ENCODE data around the gene ZNF407. TPM values are rescaled to one million over a fixed set of nuclear protein-coding genes. Genes with fewer than 3 reads are reported as not detected.

Gene ZNF407
- total and polyA plus RNA-seq, 4 donors: 1.9 to 16.5 (median 6.6) TPM

DNA sequence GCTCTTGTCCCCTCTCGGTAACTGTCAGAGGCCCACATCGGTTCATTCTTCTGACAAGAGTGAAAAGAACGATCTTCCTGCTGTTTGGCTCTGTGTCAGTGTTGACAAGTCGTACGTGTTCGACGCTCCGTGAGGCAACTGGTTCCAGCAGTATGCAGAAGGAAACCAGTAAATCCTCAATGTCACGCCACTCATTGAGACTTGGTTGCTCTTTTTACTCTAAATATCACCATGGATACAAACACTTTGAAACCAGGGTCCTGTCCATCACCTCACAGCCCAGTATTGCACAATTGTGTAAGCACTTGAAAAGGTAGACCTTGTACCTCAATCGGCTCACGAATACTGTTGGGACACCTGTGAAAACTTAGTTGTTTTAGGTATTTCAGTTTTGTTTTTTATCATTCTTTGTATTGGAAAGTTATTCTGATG, 136.4 kb downstream of the ZNF407 start:
- Histone ChIP-seq H3K4me1 (ENCODE audit: control insufficient read depth in 4 of 4, insufficient read depth in 4 of 4, low read length in 3 of 4) (peaks cover 0 to 36% (median 26%) of the 10 kb centered on the region in 4 donors), H3K27me3 (ENCODE audit: control insufficient read depth in 4 of 4, insufficient read depth in 4 of 4, low read length in 3 of 4) (no peaks in the 10 kb centered on the region), H3K36me3 (ENCODE audit: control insufficient read depth in 4 of 4, insufficient read depth in 3 of 4, low read depth in 1 of 4, low read length in 3 of 4) (no peaks in the 10 kb centered on the region), H3K9me3 (ENCODE audit: control insufficient read depth in 4 of 4, low read length in 3 of 4) (no peaks in the 10 kb centered on the region), H3K4me3 (ENCODE audit: low read depth in 1 of 3, low read length in 3 of 3) (peak overlapping the region; percentile 0 to 67 (median 38)), H3K27ac (ENCODE audit: low read depth in 1 of 2, low read length in 2 of 2) (peak overlapping the region; percentile 65 to 84), H3K9ac (ENCODE audit: low read depth in 1 of 2, low read length in 2 of 2) (peak overlapping the region in 1 of 2 donors; percentile 66)
- DNase-seq (ENCODE audit: low spot score): no peak
- TF ChIP-seq, protein P1, sequence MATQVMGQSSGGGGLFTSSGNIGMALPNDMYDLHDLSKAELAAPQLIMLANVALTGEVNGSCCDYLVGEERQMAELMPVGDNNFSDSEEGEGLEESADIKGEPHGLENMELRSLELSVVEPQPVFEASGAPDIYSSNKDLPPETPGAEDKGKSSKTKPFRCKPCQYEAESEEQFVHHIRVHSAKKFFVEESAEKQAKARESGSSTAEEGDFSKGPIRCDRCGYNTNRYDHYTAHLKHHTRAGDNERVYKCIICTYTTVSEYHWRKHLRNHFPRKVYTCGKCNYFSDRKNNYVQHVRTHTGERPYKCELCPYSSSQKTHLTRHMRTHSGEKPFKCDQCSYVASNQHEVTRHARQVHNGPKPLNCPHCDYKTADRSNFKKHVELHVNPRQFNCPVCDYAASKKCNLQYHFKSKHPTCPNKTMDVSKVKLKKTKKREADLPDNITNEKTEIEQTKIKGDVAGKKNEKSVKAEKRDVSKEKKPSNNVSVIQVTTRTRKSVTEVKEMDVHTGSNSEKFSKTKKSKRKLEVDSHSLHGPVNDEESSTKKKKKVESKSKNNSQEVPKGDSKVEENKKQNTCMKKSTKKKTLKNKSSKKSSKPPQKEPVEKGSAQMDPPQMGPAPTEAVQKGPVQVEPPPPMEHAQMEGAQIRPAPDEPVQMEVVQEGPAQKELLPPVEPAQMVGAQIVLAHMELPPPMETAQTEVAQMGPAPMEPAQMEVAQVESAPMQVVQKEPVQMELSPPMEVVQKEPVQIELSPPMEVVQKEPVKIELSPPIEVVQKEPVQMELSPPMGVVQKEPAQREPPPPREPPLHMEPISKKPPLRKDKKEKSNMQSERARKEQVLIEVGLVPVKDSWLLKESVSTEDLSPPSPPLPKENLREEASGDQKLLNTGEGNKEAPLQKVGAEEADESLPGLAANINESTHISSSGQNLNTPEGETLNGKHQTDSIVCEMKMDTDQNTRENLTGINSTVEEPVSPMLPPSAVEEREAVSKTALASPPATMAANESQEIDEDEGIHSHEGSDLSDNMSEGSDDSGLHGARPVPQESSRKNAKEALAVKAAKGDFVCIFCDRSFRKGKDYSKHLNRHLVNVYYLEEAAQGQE (IDR thresholded peaks at IDR 0.05): peak; percentile 61
- TF ChIP-seq, protein P2, sequence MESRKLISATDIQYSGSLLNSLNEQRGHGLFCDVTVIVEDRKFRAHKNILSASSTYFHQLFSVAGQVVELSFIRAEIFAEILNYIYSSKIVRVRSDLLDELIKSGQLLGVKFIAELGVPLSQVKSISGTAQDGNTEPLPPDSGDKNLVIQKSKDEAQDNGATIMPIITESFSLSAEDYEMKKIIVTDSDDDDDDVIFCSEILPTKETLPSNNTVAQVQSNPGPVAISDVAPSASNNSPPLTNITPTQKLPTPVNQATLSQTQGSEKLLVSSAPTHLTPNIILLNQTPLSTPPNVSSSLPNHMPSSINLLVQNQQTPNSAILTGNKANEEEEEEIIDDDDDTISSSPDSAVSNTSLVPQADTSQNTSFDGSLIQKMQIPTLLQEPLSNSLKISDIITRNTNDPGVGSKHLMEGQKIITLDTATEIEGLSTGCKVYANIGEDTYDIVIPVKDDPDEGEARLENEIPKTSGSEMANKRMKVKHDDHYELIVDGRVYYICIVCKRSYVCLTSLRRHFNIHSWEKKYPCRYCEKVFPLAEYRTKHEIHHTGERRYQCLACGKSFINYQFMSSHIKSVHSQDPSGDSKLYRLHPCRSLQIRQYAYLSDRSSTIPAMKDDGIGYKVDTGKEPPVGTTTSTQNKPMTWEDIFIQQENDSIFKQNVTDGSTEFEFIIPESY (IDR thresholded peaks at IDR 0.05): no peak
- peak; percentile 28 for TF ChIP-seq YY1 (IDR thresholded peaks at IDR 0.05)
- TF ChIP-seq TAF1 (conservative IDR thresholded peaks at IDR 0.05): no peak
- TF ChIP-seq, protein P3, sequence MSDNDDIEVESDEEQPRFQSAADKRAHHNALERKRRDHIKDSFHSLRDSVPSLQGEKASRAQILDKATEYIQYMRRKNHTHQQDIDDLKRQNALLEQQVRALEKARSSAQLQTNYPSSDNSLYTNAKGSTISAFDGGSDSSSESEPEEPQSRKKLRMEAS (IDR thresholded peaks at IDR 0.05): peak; percentile 5
- peak; percentile 82 for TF ChIP-seq HNF4G (IDR thresholded peaks at IDR 0.05)
- TF ChIP-seq GABPA (IDR thresholded peaks at IDR 0.05 in 1 of 2, conservative IDR thresholded peaks at IDR 0.05 in 1 of 2): no peak
- TF ChIP-seq NR2F2 (IDR thresholded peaks at IDR 0.05): no peak
- TF ChIP-seq EGR1 (IDR thresholded peaks at IDR 0.05; ENCODE audit: low read depth in 2 of 2): no peak
- peak; percentile 88 to 92 for TF ChIP-seq HNF4A (conservative IDR thresholded peaks at IDR 0.05)
- TF ChIP-seq, protein P4, sequence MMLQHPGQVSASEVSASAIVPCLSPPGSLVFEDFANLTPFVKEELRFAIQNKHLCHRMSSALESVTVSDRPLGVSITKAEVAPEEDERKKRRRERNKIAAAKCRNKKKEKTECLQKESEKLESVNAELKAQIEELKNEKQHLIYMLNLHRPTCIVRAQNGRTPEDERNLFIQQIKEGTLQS (IDR thresholded peaks at IDR 0.05): no peak
- TF ChIP-seq FOXA1 (IDR thresholded peaks at IDR 0.05): peak; percentile 38
- peak in 1 of 2 donors; percentile 16 for TF ChIP-seq RAD21 (IDR thresholded peaks at IDR 0.05)
- TF ChIP-seq SP1 (IDR thresholded peaks at IDR 0.05): peak; percentile 55
- peak in 1 of 2 donors; percentile 59 for TF ChIP-seq RXRA (IDR thresholded peaks at IDR 0.05)
- no peak for TF ChIP-seq FOXA2 (IDR thresholded peaks at IDR 0.05)
- TF ChIP-seq, protein P5, sequence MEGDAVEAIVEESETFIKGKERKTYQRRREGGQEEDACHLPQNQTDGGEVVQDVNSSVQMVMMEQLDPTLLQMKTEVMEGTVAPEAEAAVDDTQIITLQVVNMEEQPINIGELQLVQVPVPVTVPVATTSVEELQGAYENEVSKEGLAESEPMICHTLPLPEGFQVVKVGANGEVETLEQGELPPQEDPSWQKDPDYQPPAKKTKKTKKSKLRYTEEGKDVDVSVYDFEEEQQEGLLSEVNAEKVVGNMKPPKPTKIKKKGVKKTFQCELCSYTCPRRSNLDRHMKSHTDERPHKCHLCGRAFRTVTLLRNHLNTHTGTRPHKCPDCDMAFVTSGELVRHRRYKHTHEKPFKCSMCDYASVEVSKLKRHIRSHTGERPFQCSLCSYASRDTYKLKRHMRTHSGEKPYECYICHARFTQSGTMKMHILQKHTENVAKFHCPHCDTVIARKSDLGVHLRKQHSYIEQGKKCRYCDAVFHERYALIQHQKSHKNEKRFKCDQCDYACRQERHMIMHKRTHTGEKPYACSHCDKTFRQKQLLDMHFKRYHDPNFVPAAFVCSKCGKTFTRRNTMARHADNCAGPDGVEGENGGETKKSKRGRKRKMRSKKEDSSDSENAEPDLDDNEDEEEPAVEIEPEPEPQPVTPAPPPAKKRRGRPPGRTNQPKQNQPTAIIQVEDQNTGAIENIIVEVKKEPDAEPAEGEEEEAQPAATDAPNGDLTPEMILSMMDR (IDR thresholded peaks at IDR 0.05; ENCODE audit: low read depth, low read length, missing input control): no peak
- peak in 1 of 2 donors; percentile 77 for TF ChIP-seq JUND (IDR thresholded peaks at IDR 0.05)
- 40% methylated on average over 11 of the region's 11 CpGs for WGBS
